Right ventricle myocardium superior (tissue), 1 donor: Measurements from ENCODE around the gene DDX1. TPM values are rescaled to one million over a fixed set of nuclear protein-coding genes. Genes with fewer than 3 reads are reported as not detected.
A peak's percentile ranks its signal among the peaks of the same experiment; 100 is the strongest.

Experiments used
- ATAC-seq: fragments of 200-7000 bp; cut with Tn5 transposase; one replicate; pipeline ENCODE4 v1.9.1; 2020; ENCODE audit warnings: mild to moderate bottlenecking; ENCODE audit not compliant: poor library complexity
- DNase-seq: peaks from one replicate; pipeline ENCODE4 v3.0.0-alpha.2; 2020
- intact Hi-C: fragments of 100-400 bp; cut with DNase I; formaldehyde crosslinking; loops from one replicate; pipeline ENCODE4 v1.11.2; 2022
- total RNA-seq: library from RNA; stranded (reverse); fragmentation: NEBNext Ultra II Directional; extraction: Animal tissue kit (Norgen Biotek cat#: 25700); gene quantifications from one replicate; pipeline ENCODE4 v1.2.1, GENCODE V29; 2021
- donor health status: DM: no; HTN: yes; CAD: no; lungs with severe emphysema.

The DDX1 gene
- total RNA-seq, 1 donor from 2014 or later = 155 TPM

DNA sequence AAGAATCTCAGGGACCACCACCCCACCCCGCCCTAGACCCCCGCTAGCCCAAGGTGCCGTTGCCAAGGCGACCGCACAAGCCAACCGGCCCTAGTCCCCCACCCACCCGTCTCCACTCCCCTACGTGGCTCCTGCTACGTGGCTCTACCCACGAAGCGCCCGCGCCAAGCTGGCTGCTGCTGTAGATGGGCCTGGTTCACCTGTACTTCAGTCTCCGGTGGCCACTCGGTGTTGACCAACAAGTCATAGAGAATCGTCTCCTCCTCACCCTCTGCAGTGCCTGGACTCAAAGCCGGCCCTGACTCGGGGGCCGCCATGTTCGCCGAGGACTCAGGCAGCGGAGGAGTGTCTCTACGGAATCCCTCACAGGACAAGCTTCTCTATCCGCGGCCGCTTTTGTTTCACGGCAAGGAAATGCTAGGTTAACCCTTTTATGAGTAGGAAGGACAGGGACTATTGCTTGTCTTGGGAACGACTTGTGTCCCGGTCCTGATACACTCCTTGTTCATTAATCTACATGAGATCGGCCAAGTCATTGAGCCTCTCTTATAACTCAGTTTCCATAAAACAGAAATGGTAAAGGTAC is 30.6 kb upstream of the DDX1 start, which contains the start of gene NBAS:
NBAS (minus strand) TSS at position 347 of the 586 bp plus-strand sequence; CDS start at position 317, 30 bp downstream.
- ATAC-seq (peak; percentile 98), DNase-seq (peak; percentile 90)
- intact Hi-C loops = no loop called here

GRCh38 chr2:15561574-15562344 is 29.9 kb upstream of the DDX1 start:
- peak; percentile 73 for ATAC-seq
- DNase-seq = no peak
- intact Hi-C loops = no loop called here

- DNase-seq (no peak), ATAC-seq (no peak)
- intact Hi-C loops = no loop called here
Observed at GRCh38 chr2:15562354-15563031, 29.2 kb upstream of the DDX1 start.

DNA sequence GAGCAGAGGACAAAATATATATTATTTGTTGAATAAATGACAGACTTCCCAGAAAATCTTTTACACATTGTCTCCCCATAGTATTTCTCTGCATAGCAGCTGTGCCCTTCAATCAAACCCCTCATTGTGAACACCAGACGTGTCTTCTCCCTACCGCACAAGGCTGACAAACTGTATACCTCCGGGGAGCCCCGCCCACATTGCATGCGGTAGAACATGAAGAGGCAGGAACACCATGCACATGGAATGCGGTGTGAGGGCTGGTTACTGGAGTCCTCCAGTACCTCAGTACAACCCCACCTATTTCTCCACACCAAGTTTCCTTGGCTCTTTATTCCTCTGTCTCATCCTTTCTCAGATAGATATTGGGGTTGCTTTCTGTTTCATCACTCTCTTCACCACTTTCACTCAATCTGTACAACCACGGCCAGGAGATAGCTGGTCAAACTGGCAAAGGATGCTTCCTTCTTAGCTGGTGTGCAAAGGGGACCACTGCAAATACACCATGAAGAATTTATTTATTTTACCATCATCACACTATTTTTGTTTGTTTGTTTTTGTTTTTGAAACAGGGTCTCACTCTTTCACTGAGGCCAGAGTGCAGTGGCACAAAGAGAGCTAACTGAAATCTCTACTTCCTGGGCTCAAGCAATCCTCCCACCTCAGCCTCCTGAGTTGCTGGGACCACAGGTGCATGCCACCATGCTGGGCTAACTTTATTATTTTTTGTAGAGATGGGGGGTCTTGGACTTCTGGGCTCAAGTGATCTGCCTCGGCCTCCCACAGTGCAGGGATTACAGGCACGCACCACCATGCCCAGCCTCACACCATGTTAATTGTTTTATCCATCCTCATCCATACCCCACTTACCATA is 28.2 kb upstream of the DDX1 start:
- ATAC-seq (no peak), DNase-seq (no peak)
- intact Hi-C loops = no loop called here

DNA sequence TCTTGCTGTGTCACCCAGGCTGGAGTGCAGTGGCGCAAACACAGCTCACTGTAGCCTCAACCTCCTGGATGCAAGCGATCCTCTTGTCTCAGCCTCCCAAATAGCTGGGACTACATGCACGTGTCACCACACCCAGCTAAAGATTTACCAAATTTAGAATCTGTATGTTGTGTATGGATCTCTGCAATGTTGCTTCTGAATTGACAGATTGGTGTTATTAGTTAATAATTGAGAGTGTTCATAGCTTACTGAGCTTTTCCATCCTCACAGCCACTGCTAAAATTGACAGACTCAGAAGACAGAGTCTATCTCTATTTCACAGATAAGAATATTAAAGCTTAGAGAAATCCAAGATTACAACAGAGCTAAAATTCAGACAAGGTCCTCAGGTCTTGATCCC is 26.3 kb upstream of the DDX1 start:
- DNase-seq (no peak), ATAC-seq (no peak)
- intact Hi-C loops = no loop called here

- intact Hi-C loops = no loop called here
- ATAC-seq (no peak), DNase-seq (no peak)
Observed at GRCh38 chr2:15565994-15566671, 25.5 kb upstream of the DDX1 start.

- intact Hi-C loops = no loop called here
- ATAC-seq = no peak
- no peak for DNase-seq
Observed at GRCh38 chr2:15566912-15567311, 24.8 kb upstream of the DDX1 start.

- no peak for ATAC-seq
- DNase-seq = no peak
- intact Hi-C loops = no loop called here
Observed at GRCh38 chr2:15568874-15569273, 22.8 kb upstream of the DDX1 start.

GRCh38 chr2:15570104-15570503 is 21.6 kb upstream of the DDX1 start:
- ATAC-seq = no peak
- intact Hi-C loops = no loop called here
- DNase-seq = no peak

GRCh38 chr2:15571729-15572128 is 19.9 kb upstream of the DDX1 start:
- intact Hi-C loops = no loop called here
- no peak for ATAC-seq

GRCh38 chr2:15577071-15577735 is 14.5 kb upstream of the DDX1 start:
- ATAC-seq = peak; percentile 93
- peak; percentile 80 for DNase-seq
- intact Hi-C loops = no loop called here

More at GRCh38 chr2:15571729-15572128, 19.9 kb upstream of the DDX1 start:
- DNase-seq = no peak

DNA sequence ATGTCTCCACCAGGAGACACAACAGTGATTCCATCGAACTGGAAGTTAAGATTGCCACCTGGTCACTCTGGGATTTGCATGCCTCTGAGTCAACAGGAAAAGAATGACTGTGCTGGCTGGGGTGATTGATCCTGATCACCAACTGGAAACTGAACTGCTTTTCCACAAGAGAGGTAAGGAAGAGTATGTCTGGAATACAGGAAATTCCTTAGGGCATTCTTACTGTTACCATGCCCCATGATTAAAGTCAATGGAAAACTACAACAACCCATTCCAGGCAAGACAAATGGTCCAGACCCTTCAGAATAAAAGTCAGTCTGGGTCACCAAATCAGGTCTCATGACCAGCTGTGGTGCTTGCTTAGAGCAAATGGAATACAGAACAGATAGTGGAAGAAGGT is 12.0 kb upstream of the DDX1 start:
- no peak for DNase-seq
- no peak for ATAC-seq
- intact Hi-C loops = no loop called here

DNA sequence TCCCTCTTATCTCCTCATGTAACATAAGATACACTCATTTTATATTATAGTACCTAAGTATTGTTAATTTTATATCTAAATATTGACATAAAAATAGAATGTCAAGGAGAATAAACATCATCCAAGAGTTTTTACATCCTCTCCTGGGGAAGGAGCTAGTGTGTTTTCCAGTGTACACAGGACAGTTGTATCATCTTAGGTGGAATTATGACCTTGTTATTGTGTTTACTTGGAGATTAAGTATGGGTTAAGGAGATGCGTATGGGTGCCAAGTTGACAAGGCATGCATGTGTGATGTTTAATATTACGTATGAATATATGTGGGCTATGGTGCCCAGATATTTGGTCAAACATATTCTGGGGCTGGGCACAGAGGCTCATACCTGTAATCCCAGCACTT is 11.2 kb upstream of the DDX1 start:
- ATAC-seq (no peak), DNase-seq (no peak)
- intact Hi-C loops = no loop called here

- no peak for ATAC-seq
- intact Hi-C loops = no loop called here
- no peak for DNase-seq
Observed at GRCh38 chr2:15582710-15583357, 8.8 kb upstream of the DDX1 start.

DNA sequence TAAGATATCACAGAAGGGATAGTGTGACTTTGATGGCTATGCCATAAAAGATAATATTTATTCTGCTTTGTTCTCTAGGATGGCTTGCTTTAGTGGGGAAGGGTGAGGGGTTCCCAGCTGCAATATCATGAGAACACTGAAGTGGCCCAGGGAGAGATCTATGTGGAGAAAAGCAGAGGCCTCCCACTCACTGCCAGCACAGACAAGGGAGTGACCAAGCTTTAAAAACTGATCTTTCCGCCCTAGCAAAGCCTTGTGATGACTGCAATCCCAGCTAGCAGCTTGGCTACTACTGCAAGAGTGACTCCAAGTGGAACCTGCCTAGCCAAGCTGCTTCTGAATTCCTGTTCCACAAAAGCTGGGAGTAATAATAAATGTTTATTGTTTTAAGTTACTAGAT is 7.8 kb upstream of the DDX1 start:
- intact Hi-C loops = no loop called here
- no peak for ATAC-seq

DNA sequence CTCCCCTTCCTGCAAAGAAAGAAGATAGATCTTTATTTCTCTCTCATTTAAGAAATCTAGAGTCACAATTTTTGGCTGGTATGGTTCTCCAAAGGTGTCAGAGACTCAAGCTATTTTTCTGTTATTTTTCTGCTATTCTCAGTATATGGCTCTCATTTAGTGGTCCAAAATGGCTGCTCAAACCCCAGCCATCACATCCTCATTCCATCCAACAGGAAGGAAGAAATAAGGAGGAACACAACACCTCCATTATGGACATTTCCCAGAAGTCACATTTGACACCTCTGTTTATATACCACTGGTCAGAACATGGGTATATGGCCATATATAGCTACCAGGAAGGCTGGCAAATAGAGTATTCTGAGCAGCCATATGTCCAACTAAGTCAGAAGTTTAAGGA is 7.4 kb upstream of the DDX1 start:
- DNase-seq (no peak), ATAC-seq (no peak)
- intact Hi-C loops = no loop called here

More for the DNA sequence above, 7.8 kb upstream of the DDX1 start:
- no peak for DNase-seq

GRCh38 chr2:15584767-15585469 is 6.8 kb upstream of the DDX1 start:
- DNase-seq (no peak), ATAC-seq (no peak)
- intact Hi-C loops = no loop called here
